HepG2 (cell line): ENCODE data around the gene C19orf73. TPM values are rescaled to one million over a fixed set of nuclear protein-coding genes. Genes with fewer than 3 reads are reported as not detected.

Experiments used
- ATF2 ChIP-seq: sonication (generic); formaldehyde crosslinking; IDR thresholded peaks from 2 replicates; pipeline ENCODE4 v1.4.0; 2020; ENCODE audit warnings: missing genetic modification reagents
- CBX2 ChIP-seq, 2 experiments: fragments of 200-600 bp in 1 of 2; sonication (generic); formaldehyde crosslinking in 1 of 2; IDR thresholded peaks; 2 replicates each; pipeline versions ENCODE4 v1.7.0 to v1.8.1; 2018 to 2022; ENCODE audit warnings: low read depth in 2 of 2, low read length in 1 of 2, mild to moderate bottlenecking in 1 of 2, missing genetic modification reagents in 1 of 2
- ELF4 ChIP-seq: sonication (generic); formaldehyde crosslinking; IDR thresholded peaks from 2 replicates; pipeline ENCODE4 v1.5.0; 2020; ENCODE audit warnings: missing genetic modification reagents, mild to moderate bottlenecking, moderate library complexity, borderline replicate concordance
- FOXK1 ChIP-seq: sonication (generic); formaldehyde crosslinking; IDR thresholded peaks from 2 replicates; pipeline ENCODE4 v1.4.0; 2020; ENCODE audit warnings: low read depth, missing genetic modification reagents, borderline replicate concordance
- KMT2A ChIP-seq: sonication (generic); formaldehyde crosslinking; IDR thresholded peaks from 2 replicates; pipeline ENCODE4 v1.4.0; 2020; ENCODE audit warnings: missing genetic modification reagents
- KMT2B ChIP-seq: IDR thresholded peaks from 2 replicates; pipeline ENCODE4 v1.6.1; 2016; ENCODE audit warnings: missing genetic modification reagents, missing compliant biosample characterization
- MXD4 ChIP-seq: IDR thresholded peaks from 2 replicates; pipeline ENCODE4 v1.6.1; 2016; ENCODE audit warnings: mild to moderate bottlenecking, missing biosample characterization, missing genetic modification reagents
- POLR2AphosphoS5 ChIP-seq: IDR thresholded peaks from 2 replicates; pipeline ENCODE4 v1.6.1; 2012; ENCODE audit warnings: low read depth, low read length
- TARDBP ChIP-seq: sonication (generic); formaldehyde crosslinking; IDR thresholded peaks from 2 replicates; pipeline ENCODE4 v1.8.0; 2022; ENCODE audit warnings: mild to moderate bottlenecking, missing genetic modification reagents
- YEATS2 ChIP-seq: sonication (generic); formaldehyde crosslinking; IDR thresholded peaks from 2 replicates; pipeline ENCODE4 v1.4.0; 2020; ENCODE audit warnings: missing genetic modification reagents, borderline replicate concordance
- ZFP82 ChIP-seq: sonication (generic); formaldehyde crosslinking; IDR thresholded peaks from 2 replicates; pipeline ENCODE4 v1.5.1; 2020; ENCODE audit warnings: mild to moderate bottlenecking, missing genetic modification reagents, borderline replicate concordance
- ZKSCAN8 ChIP-seq: IDR thresholded peaks from 2 replicates; pipeline ENCODE4 v1.6.1; 2016; ENCODE audit warnings: borderline replicate concordance, missing genetic modification reagents, missing compliant biosample characterization
- ZMYM2 ChIP-seq: sonication (generic); formaldehyde crosslinking; IDR thresholded peaks from 2 replicates; pipeline ENCODE4 v1.8.0; 2022; ENCODE audit warnings: mild to moderate bottlenecking, missing genetic modification reagents
- ZNF10 ChIP-seq: sonication (generic); formaldehyde crosslinking; IDR thresholded peaks from 2 replicates; pipeline ENCODE4 v1.4.0; 2020; ENCODE audit warnings: mild to moderate bottlenecking, low read depth, missing genetic modification reagents, borderline replicate concordance
- ZNF296 ChIP-seq: sonication (generic); formaldehyde crosslinking; conservative IDR thresholded peaks from 2 replicates; pipeline ENCODE4 v1.5.0; 2020; ENCODE audit warnings: mild to moderate bottlenecking, missing genetic modification reagents
- ZNF329 ChIP-seq: sonication (generic); formaldehyde crosslinking; IDR thresholded peaks from 2 replicates; pipeline ENCODE4 v1.9.0; 2021; ENCODE audit warnings: low read depth, mild to moderate bottlenecking, missing genetic modification reagents
- ZNF460 ChIP-seq: sonication (generic); formaldehyde crosslinking; IDR thresholded peaks from 2 replicates; pipeline ENCODE4 v1.5.1; 2020; ENCODE audit warnings: missing genetic modification reagents, mild to moderate bottlenecking, borderline replicate concordance
- ZNF713 ChIP-seq: sonication (generic); formaldehyde crosslinking; IDR thresholded peaks from 2 replicates; pipeline ENCODE4 v1.4.0; 2020; ENCODE audit warnings: mild to moderate bottlenecking, missing genetic modification reagents
- ZNF746 ChIP-seq: sonication (generic); formaldehyde crosslinking; IDR thresholded peaks from 2 replicates; pipeline ENCODE4 v1.8.0; 2022; ENCODE audit warnings: mild to moderate bottlenecking, missing genetic modification reagents
- ZNF749 ChIP-seq: sonication (generic); formaldehyde crosslinking; IDR thresholded peaks from 2 replicates; pipeline ENCODE4 v1.8.0; 2022; ENCODE audit warnings: mild to moderate bottlenecking, missing genetic modification reagents, moderate library complexity, borderline replicate concordance
- ZNF781 ChIP-seq: sonication (generic); formaldehyde crosslinking; IDR thresholded peaks from 2 replicates; pipeline ENCODE4 v1.5.1; 2020; ENCODE audit warnings: borderline replicate concordance, mild to moderate bottlenecking, missing genetic modification reagents; ENCODE audit errors: not compliant biosample characterization
- polyA plus RNA-seq, 8 experiments: library from polyadenylated mRNA; depleted of rRNA in 3 of 8; stranded (reverse) in 7 of 8; unstranded in 1 of 8; fragments of >200 nt; fragmentation: Illumina TruSeq in 4 of 8; extraction: Trizol in 4 of 8; gene quantifications; 2 replicates each; pipeline versions ENCODE4 v1.2.1 to v1.2.3, GENCODE V29; 2011 to 2016; ENCODE audit warnings: low read depth in 4 of 8, missing spikeins in 1 of 8, mixed read lengths in 1 of 8; ENCODE audit not compliant: insufficient read depth in 1 of 8
- total RNA-seq, 5 experiments: library from RNA; depleted of rRNA; stranded (reverse); fragments of >200 nt; fragmentation: Illumina TruSeq; extraction: Trizol; gene quantifications; 2 replicates each; pipeline ENCODE4 v1.2.3, GENCODE V29; 2016; ENCODE audit warnings: low read depth in 1 of 5
- TF ChIP-seq, protein P1 (sequence below): sonication (generic); formaldehyde crosslinking; conservative IDR thresholded peaks from 2 replicates; pipeline ENCODE4 v1.4.0; 2020; ENCODE audit warnings: missing genetic modification reagents
- TF ChIP-seq, protein P2 (sequence below): sonication (generic); formaldehyde crosslinking; conservative IDR thresholded peaks from 2 replicates; pipeline ENCODE4 v1.4.0; 2020; ENCODE audit warnings: missing genetic modification reagents

Gene C19orf73
- total and polyA plus RNA-seq, 2 of the 13 experiments (the other 11 are each of a cell fraction or from before 2014, with no cell fraction given): 1.4 to 1.5 TPM

DNA sequence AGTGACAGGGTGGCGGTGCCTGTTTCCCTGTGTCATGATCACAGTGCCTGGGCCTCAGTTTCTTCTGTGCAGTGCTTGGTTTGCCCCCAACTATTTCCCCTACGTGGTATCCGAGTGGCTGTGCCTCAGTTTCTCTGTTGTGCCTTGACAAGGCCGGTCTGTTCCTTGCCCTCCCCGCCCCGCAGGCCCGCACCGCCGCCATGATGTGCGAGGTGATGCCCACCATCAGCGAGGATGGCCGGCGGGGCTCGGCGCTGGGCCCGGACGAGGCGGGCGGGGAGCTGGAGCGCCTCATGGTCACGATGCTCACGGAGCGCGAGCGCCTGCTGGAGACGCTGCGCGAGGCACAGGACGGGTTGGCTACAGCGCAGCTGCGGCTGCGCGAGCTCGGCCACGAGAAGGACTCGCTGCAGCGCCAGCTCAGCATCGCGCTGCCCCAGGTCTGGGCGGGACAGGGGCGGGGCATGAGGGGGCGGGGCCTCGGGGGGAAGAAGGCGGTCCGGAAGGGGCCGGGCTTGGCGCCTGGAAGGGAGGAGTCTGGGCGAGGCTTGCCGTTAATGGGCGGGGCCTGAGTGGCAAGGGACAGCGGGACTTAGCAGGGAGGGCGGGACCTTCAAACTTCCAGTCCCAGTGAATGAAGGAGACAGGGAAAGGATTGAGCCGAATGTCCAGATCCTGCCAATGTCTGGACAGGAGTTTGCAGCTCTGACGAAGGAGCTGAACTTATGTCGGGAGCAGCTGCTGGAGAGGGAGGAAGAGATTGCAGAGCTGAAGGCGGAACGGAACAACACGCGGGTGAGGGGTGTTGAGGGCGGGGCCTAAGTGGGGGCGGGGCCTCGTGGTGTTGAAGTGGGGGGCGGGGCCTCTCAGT, 9.0 kb upstream of the C19orf73 start (continued):
- no peak for TF ChIP-seq ELF4
- TF ChIP-seq ZKSCAN8 (CRISPR knock-in tag): peak; percentile 54
- peak; percentile 96 for TF ChIP-seq ZNF781 (CRISPR knock-in tag)
- no peak for TF ChIP-seq FOXK1 (CRISPR knock-in tag)
- TF ChIP-seq ZNF713 (CRISPR knock-in tag): peak; percentile 94; the same call in 1 of the 2 replicates
- peak; percentile 93 for TF ChIP-seq ZMYM2 (CRISPR knock-in tag)
- peak; percentile 97 for TF ChIP-seq ZNF749 (CRISPR knock-in tag)
- peak; percentile 95 for TF ChIP-seq TARDBP (CRISPR knock-in tag)
- peak; percentile 74; the same call in 1 of the 2 replicates for TF ChIP-seq KMT2A (CRISPR knock-in tag)
- TF ChIP-seq KMT2B: peak; percentile 89
- TF ChIP-seq ATF2: peak; percentile 82
- TF ChIP-seq YEATS2: peak; percentile 91
- no peak for TF ChIP-seq CBX2 (IDR thresholded peaks at IDR 0.05; ENCODE audit: low read depth, low read length)
- TF ChIP-seq CBX2 (CRISPR knock-in tag; IDR thresholded peaks at IDR 0.05; ENCODE audit: low read depth): peak; percentile 89; the same call in 1 of the 2 replicates
- TF ChIP-seq, protein P1, sequence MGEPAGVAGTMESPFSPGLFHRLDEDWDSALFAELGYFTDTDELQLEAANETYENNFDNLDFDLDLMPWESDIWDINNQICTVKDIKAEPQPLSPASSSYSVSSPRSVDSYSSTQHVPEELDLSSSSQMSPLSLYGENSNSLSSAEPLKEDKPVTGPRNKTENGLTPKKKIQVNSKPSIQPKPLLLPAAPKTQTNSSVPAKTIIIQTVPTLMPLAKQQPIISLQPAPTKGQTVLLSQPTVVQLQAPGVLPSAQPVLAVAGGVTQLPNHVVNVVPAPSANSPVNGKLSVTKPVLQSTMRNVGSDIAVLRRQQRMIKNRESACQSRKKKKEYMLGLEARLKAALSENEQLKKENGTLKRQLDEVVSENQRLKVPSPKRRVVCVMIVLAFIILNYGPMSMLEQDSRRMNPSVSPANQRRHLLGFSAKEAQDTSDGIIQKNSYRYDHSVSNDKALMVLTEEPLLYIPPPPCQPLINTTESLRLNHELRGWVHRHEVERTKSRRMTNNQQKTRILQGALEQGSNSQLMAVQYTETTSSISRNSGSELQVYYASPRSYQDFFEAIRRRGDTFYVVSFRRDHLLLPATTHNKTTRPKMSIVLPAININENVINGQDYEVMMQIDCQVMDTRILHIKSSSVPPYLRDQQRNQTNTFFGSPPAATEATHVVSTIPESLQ (CRISPR knock-in tag): peak; percentile 94
- TF ChIP-seq ZFP82 (CRISPR knock-in tag): peak; percentile 100
- TF ChIP-seq ZNF296 (CRISPR knock-in tag): peak; percentile 73; the same call in 1 of the 2 replicates
- TF ChIP-seq ZNF329 (CRISPR knock-in tag): peak; percentile 86
- TF ChIP-seq POLR2AphosphoS5: peak; percentile 48; the same call in 1 of the 2 replicates
- TF ChIP-seq, protein P2, sequence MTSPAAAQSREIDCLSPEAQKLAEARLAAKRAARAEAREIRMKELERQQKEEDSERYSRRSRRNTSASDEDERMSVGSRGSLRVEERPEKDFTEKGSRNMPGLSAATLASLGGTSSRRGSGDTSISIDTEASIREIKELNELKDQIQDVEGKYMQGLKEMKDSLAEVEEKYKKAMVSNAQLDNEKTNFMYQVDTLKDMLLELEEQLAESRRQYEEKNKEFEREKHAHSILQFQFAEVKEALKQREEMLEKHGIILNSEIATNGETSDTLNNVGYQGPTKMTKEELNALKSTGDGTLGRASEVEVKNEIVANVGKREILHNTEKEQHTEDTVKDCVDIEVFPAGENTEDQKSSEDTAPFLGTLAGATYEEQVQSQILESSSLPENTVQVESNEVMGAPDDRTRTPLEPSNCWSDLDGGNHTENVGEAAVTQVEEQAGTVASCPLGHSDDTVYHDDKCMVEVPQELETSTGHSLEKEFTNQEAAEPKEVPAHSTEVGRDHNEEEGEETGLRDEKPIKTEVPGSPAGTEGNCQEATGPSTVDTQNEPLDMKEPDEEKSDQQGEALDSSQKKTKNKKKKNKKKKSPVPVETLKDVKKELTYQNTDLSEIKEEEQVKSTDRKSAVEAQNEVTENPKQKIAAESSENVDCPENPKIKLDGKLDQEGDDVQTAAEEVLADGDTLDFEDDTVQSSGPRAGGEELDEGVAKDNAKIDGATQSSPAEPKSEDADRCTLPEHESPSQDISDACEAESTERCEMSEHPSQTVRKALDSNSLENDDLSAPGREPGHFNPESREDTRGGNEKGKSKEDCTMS: 0 out of 2 replicates have a peak, but pooled peaks have one; percentile 89
- peak; percentile 93 for TF ChIP-seq ZNF746
- TF ChIP-seq ZNF460: peak; percentile 20; the same call in 1 of the 2 replicates
- TF ChIP-seq MXD4 (CRISPR knock-in tag): peak; percentile 98
- no peak for TF ChIP-seq ZNF10 (CRISPR knock-in tag)
